Endothelial cell of umbilical vein (primary cell): ENCODE measurements around the gene RASL12. TPM values are rescaled to one million over a fixed set of nuclear protein-coding genes. Genes with fewer than 3 reads are reported as not detected.

ENCODE experiments used
- BruUV-seq: library from RNA; stranded (reverse); fragments of 400-500 nt; replicated peaks from 2 replicates; lab custom pipeline; 2021; lab: Mats Ljungman, UMichigan
- CTCF ChIA-PET: fragments of 300-600, 350-600 bp; sonication (Branson Sonifier 250); formaldehyde crosslinking; loops from one replicate; lab custom pipeline; 2021; ENCODE audit warnings: antibody characterized with exemption, inconsistent platforms; lab: Charles Lee
- POLR2A ChIA-PET: fragments of 300-600, 350-600 bp; sonication (Branson Sonifier 250); formaldehyde crosslinking; loops from one replicate; lab custom pipeline; 2021; ENCODE audit warnings: antibody characterized with exemption, inconsistent platforms; lab: Charles Lee
- DNase-seq: peaks from one replicate; pipeline ENCODE4 v3.0.0-alpha.2; 2011; ENCODE audit warnings: low read depth, low spot score
- FAIRE-seq: peaks from 2 replicates; lab custom pipeline; 2011; peaks lifted over from hg19 to GRCh38; lab: Jason Lieb, UNC
- H2AFZ ChIP-seq: 2 replicates; pipeline ENCODE4 v1.6.0; 2012; ENCODE audit warnings: low read depth, low read length, control low read depth, inconsistent platforms
- H3K27ac ChIP-seq: 2 replicates; pipeline ENCODE4 v1.5.1; 2011; ENCODE audit warnings: low read depth, mild to moderate bottlenecking, control low read depth, low read length, moderate library complexity; ENCODE audit not compliant: insufficient read depth
- H3K27me3 ChIP-seq, 2 experiments: 2 replicates each; pipeline versions ENCODE4 v1.6.0 to v1.6.1; 2011; ENCODE audit warnings: low read length in 2 of 2, mixed read lengths in 1 of 2; ENCODE audit not compliant: control insufficient read depth in 2 of 2, insufficient read depth in 2 of 2
- H3K36me3 ChIP-seq, 2 experiments: 2 replicates in 1 of 2; 3 replicates in 1 of 2; pipeline ENCODE4 v1.5.1; 2011; ENCODE audit warnings: low read length in 2 of 2, mild to moderate bottlenecking in 1 of 2, moderate library complexity in 1 of 2; ENCODE audit not compliant: control insufficient read depth in 2 of 2, insufficient read depth in 2 of 2; ENCODE audit errors: extremely low read depth in 1 of 2
- H3K4me1 ChIP-seq: 3 replicates; pipeline ENCODE4 v1.5.1; 2011; ENCODE audit warnings: mild to moderate bottlenecking, low read length; ENCODE audit not compliant: control insufficient read depth, insufficient read depth; ENCODE audit errors: extremely low read depth
- H3K4me2 ChIP-seq: 2 replicates; pipeline ENCODE4 v1.6.1; 2011; ENCODE audit warnings: low read length, control low read depth, mixed read lengths; ENCODE audit not compliant: insufficient read depth
- H3K4me3 ChIP-seq, 3 experiments: fragments of 200-600 bp in 1 of 3; sonication (generic), shearing (Covaris generic) in 1 of 3; replicated peaks in 1 of 3; 2 replicates each; pipeline ENCODE4 v1.5.1; 2011 to 2016; ENCODE audit warnings: control low read depth in 3 of 3, low read length in 3 of 3, mild to moderate bottlenecking in 2 of 3, inconsistent platforms in 1 of 3, low read depth in 1 of 3, moderate library complexity in 1 of 3; ENCODE audit not compliant: insufficient read depth in 1 of 3
- H3K79me2 ChIP-seq: 2 replicates; pipeline ENCODE4 v1.6.0; 2012; ENCODE audit warnings: low read length, inconsistent platforms; ENCODE audit not compliant: control insufficient read depth, insufficient read depth
- H3K9ac ChIP-seq: replicated peaks from 2 replicates; pipeline ENCODE3; 2011; ENCODE audit warnings: low read length, control low read depth; ENCODE audit not compliant: insufficient read depth; ENCODE audit errors: extremely low read depth
- H3K9me1 ChIP-seq: replicated peaks from 3 replicates; pipeline ENCODE4 v1.6.0; 2011; ENCODE audit warnings: mild to moderate bottlenecking, low read length; ENCODE audit not compliant: control insufficient read depth, insufficient read depth; ENCODE audit errors: extremely low read depth
- H3K9me3 ChIP-seq: replicated peaks from 2 replicates; pipeline ENCODE4 v1.5.1; 2012; ENCODE audit warnings: low read length, inconsistent platforms; ENCODE audit not compliant: control insufficient read depth, insufficient read depth
- H4K20me1 ChIP-seq: replicated peaks from 2 replicates; pipeline ENCODE3; 2011; ENCODE audit warnings: mild to moderate bottlenecking, low read length; ENCODE audit not compliant: control insufficient read depth, insufficient read depth; ENCODE audit errors: extremely low read depth
- POLR2AphosphoS5 ChIP-seq: IDR thresholded peaks from 2 replicates; pipeline ENCODE4 v1.6.1; 2012; ENCODE audit warnings: low read depth, mild to moderate bottlenecking, control low read depth, low read length, moderate library complexity; ENCODE audit not compliant: insufficient read depth
- dilution Hi-C: fragments of 300-500 bp; cut with MboI; formaldehyde crosslinking; loops from one replicate; pipeline ENCODE4 v1.15.0; 2019; ENCODE audit warnings: low sequenced_read_pairs; ENCODE audit not compliant: extremely low pct_ligation_motif_present
- intact Hi-C: fragments of 100-400 bp; cut with micrococcal nuclease; formaldehyde crosslinking; loops from one replicate; pipeline ENCODE4 v1.10.0; 2022
- polyA plus RNA-seq, 4 experiments: library from polyadenylated mRNA; depleted of rRNA in 3 of 4; stranded (reverse) in 3 of 4; unstranded in 1 of 4; fragments of >200 nt; gene quantifications; 2 replicates each; pipeline versions ENCODE4 v1.2.1 to v1.2.3, GENCODE V29; 2011 to 2012; ENCODE audit warnings: missing spikeins in 1 of 4
- small RNA-seq: library from RNA; depleted of rRNA; stranded (forward); fragments of <200 nt; gene quantifications from one replicate; pipeline ENCODE3, GENCODE V24; 2012; ENCODE audit warnings: low replicate concordance, low read depth; ENCODE audit not compliant: insufficient read depth, insufficient read length
- total RNA-seq: library from RNA; stranded (reverse); gene quantifications from 2 replicates; pipeline ENCODE4 v1.2.3, GENCODE V29; 2021

The RASL12 gene
- total and polyA plus RNA-seq, 2 donors (not counting 3 experiments of a cell fraction or from before 2014, with no cell fraction given), result not detected

DNA sequence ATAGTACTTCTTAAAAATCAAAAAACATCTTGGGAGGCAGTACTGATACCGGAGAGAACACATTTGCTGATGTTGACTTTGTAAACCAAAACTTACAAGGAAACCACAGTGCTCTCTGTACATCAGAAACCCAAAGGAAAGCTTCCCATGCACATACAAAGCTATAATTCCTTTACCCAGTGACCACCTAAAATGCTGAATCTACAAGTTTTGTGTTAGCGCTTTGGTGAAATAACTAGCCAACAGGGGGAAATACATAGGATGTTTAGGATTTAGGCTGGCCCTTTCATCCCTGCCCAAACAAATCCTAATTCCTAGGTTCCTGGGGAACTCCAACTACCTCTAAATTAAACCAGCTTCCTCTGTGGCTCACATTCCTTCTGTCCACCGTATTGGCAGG, 62.8 kb downstream of the RASL12 start:
- DNase-seq (no peak), FAIRE-seq (no peak)
- no peak overlapping the region for H3K27ac ChIP-seq
- no TSS peak for BruUV-seq
- H3K9me3 ChIP-seq, result no peaks in the 10 kb centered on the region
- no peak for TF ChIP-seq POLR2AphosphoS5
- no peaks in the 10 kb centered on the region for H4K20me1 ChIP-seq
- no peak overlapping the region for H2AFZ ChIP-seq
- H3K9ac ChIP-seq, result no peak overlapping the region
- dilution Hi-C loops (no loop called here), intact Hi-C loops (no loop called here)
- H3K36me3 ChIP-seq, result no peaks in the 10 kb centered on the region
- CTCF ChIA-PET, result interaction anchor here (1.0 to 1.7 kb wide), 3 partner anchors 9 to 14 kb away, joined by 3 to 4 read pairs (median 3); no protein-coding TSS in a partner anchor
- H3K27me3 ChIP-seq, result no peaks in the 10 kb centered on the region
- H3K4me2 ChIP-seq, result no peak overlapping the region
- no peaks in the 10 kb centered on the region for H3K4me1 ChIP-seq
- H3K79me2 ChIP-seq, result no peaks in the 10 kb centered on the region
- POLR2A ChIA-PET, result no interaction called here
- H3K9me1 ChIP-seq, result peaks cover 2% of the 10 kb centered on the region
- H3K4me3 ChIP-seq, result no peak overlapping the region

Small RNA genes within 50 kb of the gene (small RNA-seq; reads per million reads assigned to genes)
- not detected for gene AC013553.1

Other genes with a start within 250 kb of the RASL12 start
- 45.4 and 52.7 TPM in 2 replicates for gene PIF1, start 242.3 kb downstream of the RASL12 start, total RNA-seq
- gene PIF1, start 242.3 kb downstream of the RASL12 start, polyA plus RNA-seq, result 18.6 and 23.0 TPM in 2 replicates
- 20.7 and 24.9 TPM in 2 replicates for gene PLEKHO2, start 226.1 kb downstream of the RASL12 start, total RNA-seq
- gene PLEKHO2, start 226.1 kb downstream of the RASL12 start, polyA plus RNA-seq, result 21.9 and 23.9 TPM in 2 replicates
- 2.4 and 2.6 TPM in 2 replicates for gene ANKDD1A, start 156.1 kb downstream of the RASL12 start, total RNA-seq
- gene ANKDD1A, start 156.1 kb downstream of the RASL12 start, polyA plus RNA-seq, result 1.8 and 2.0 TPM in 2 replicates
- gene SPG21, start 78.1 kb downstream of the RASL12 start, total RNA-seq, result 75.3 and 82.5 TPM in 2 replicates
- gene SPG21, start 78.1 kb downstream of the RASL12 start, polyA plus RNA-seq, result 54.9 and 70.2 TPM in 2 replicates
- gene MTFMT, start 38.4 kb downstream of the RASL12 start, total RNA-seq, result 13.6 and 20.4 TPM in 2 replicates
- 5.3 and 7.5 TPM in 2 replicates for gene MTFMT, start 38.4 kb downstream of the RASL12 start, polyA plus RNA-seq
- gene SLC51B, start 22.6 kb downstream of the RASL12 start, total RNA-seq, result not detected in 2 replicates
- not detected in 2 replicates for gene SLC51B, start 22.6 kb downstream of the RASL12 start, polyA plus RNA-seq
- gene KBTBD13, start 8.8 kb upstream of the RASL12 start, total RNA-seq, result not detected in 2 replicates
- not detected in 2 replicates for gene KBTBD13, start 8.8 kb upstream of the RASL12 start, polyA plus RNA-seq
- 3.9 and 5.0 TPM in 2 replicates for gene UBAP1L, start 47.2 kb upstream of the RASL12 start, total RNA-seq
- gene UBAP1L, start 47.2 kb upstream of the RASL12 start, polyA plus RNA-seq, result 1.9 and 2.9 TPM in 2 replicates
- 19.5 and 26.6 TPM in 2 replicates for gene PDCD7, start 65.8 kb upstream of the RASL12 start, total RNA-seq
- 11.1 and 12.1 TPM in 2 replicates for gene PDCD7, start 65.8 kb upstream of the RASL12 start, polyA plus RNA-seq
- 41.4 and 41.8 TPM in 2 replicates for gene CLPX, start 117.4 kb upstream of the RASL12 start, total RNA-seq
- 8.0 and 11.1 TPM in 2 replicates for gene CLPX, start 117.4 kb upstream of the RASL12 start, polyA plus RNA-seq
- gene CILP, start 143.5 kb upstream of the RASL12 start, total RNA-seq, result not detected in 2 replicates
- gene CILP, start 143.5 kb upstream of the RASL12 start, polyA plus RNA-seq, result 0.01 and 0.02 TPM in 2 replicates
- 6.0 and 6.3 TPM in 2 replicates for gene PARP16, start 218.9 kb upstream of the RASL12 start, total RNA-seq
- 3.9 and 4.4 TPM in 2 replicates for gene PARP16, start 218.9 kb upstream of the RASL12 start, polyA plus RNA-seq
- gene RNU5A-1, start 228.1 kb upstream of the RASL12 start, total RNA-seq, result not detected in 2 replicates
- not detected in 2 replicates for gene RNU5A-1, start 228.1 kb upstream of the RASL12 start, polyA plus RNA-seq
- not detected in 2 replicates for gene RNU5B-1, start 236.7 kb upstream of the RASL12 start, total RNA-seq
- gene RNU5B-1, start 236.7 kb upstream of the RASL12 start, polyA plus RNA-seq, result not detected in 2 replicates